ENCODE data around the gene C1orf56.
"Not testable (repeated sequence)": the region's sequence is repeated elsewhere in the genome, so short reads cannot be mapped to it uniquely, and the experiment has no call there.

C1orf56 gene

GRCh38 chr1:151062741-151063371, 15.3 kb downstream of the C1orf56 start:
- DNase-seq, result peak; percentile 79

GRCh38 chr1:151065089-151065645, 17.6 kb downstream of the C1orf56 start:
- no peak for DNase-seq

GRCh38 chr1:151067185-151067584, 19.6 kb downstream of the C1orf56 start:
- no peak for DNase-seq

GRCh38 chr1:151069103-151069486, 21.5 kb downstream of the C1orf56 start:
- no peak for DNase-seq

GRCh38 chr1:151070474-151071276, 23.1 kb downstream of the C1orf56 start, which contains the start of gene GABPB2:
Gene GABPB2 (plus strand): TSS chr1:151070761. CDS start chr1:151088190, 17,429 bp downstream.
- DNase-seq, result peak; percentile 98

GRCh38 chr1:151072224-151072623, 24.7 kb downstream of the C1orf56 start:
- DNase-seq, result no peak

GRCh38 chr1:151085953-151086559, 38.5 kb downstream of the C1orf56 start:
- DNase-seq, result no peak

GRCh38 chr1:151097426-151097825, 49.9 kb downstream of the C1orf56 start:
- not testable (repeated sequence) for DNase-seq

GRCh38 chr1:151098126-151098525, 50.6 kb downstream of the C1orf56 start:
- DNase-seq, result no peak
